ENCODE data around the gene COL4A1. TPM values are rescaled to one million over a fixed set of nuclear protein-coding genes. Genes with fewer than 3 reads are reported as not detected.

COL4A1 gene
- total RNA-seq, 1 experiment from 2014 or later = 0.12 TPM

- BruUV-seq (replicated peaks) = no TSS peak
- Mint-ChIP-seq H3K27ac (ENCODE audit: unreplicated experiment) (no peak overlapping the region), H3K9me3 (ENCODE audit: low read depth, unreplicated experiment) (no peaks in the 10 kb centered on the region), H3K27me3 (ENCODE audit: unreplicated experiment) (no peaks in the 10 kb centered on the region), H3K4me1 (ENCODE audit: low read depth, unreplicated experiment) (no peaks in the 10 kb centered on the region), H3K36me3 (ENCODE audit: insufficient read depth, unreplicated experiment) (no peaks in the 10 kb centered on the region), H3K4me3 (ENCODE audit: low read depth, unreplicated experiment) (no peak overlapping the region)
- no peak for TF ChIP-seq CTCF (IDR thresholded peaks at IDR 0.05; ENCODE audit: unreplicated experiment)
- DNase-seq = no peak
- CTCF ChIA-PET = no interaction called here
- intact Hi-C loops (cut with micrococcal nuclease; ENCODE audit: unreplicated experiment) = no loop called here
Observed at GRCh38 chr13:110213461-110214074, 93.4 kb downstream of the COL4A1 start.

- no TSS peak for BruUV-seq (replicated peaks)
- Mint-ChIP-seq H3K4me1 (ENCODE audit: low read depth, unreplicated experiment) (no peaks in the 10 kb centered on the region), H3K36me3 (ENCODE audit: insufficient read depth, unreplicated experiment) (no peaks in the 10 kb centered on the region), H3K27me3 (ENCODE audit: unreplicated experiment) (no peaks in the 10 kb centered on the region), H3K4me3 (ENCODE audit: low read depth, unreplicated experiment) (no peak overlapping the region), H3K9me3 (ENCODE audit: low read depth, unreplicated experiment) (no peaks in the 10 kb centered on the region), H3K27ac (ENCODE audit: unreplicated experiment) (no peak overlapping the region)
- DNase-seq = no peak
- intact Hi-C loops (cut with micrococcal nuclease; ENCODE audit: unreplicated experiment) = no loop called here
- TF ChIP-seq CTCF (IDR thresholded peaks at IDR 0.05; ENCODE audit: unreplicated experiment) = no peak
- CTCF ChIA-PET = no interaction called here
Observed at GRCh38 chr13:110212529-110212928, 94.4 kb downstream of the COL4A1 start.

- Mint-ChIP-seq H3K36me3 (ENCODE audit: insufficient read depth, unreplicated experiment) (no peaks in the 10 kb centered on the region), H3K4me1 (ENCODE audit: low read depth, unreplicated experiment) (no peaks in the 10 kb centered on the region), H3K27ac (ENCODE audit: unreplicated experiment) (no peak overlapping the region), H3K27me3 (ENCODE audit: unreplicated experiment) (no peaks in the 10 kb centered on the region), H3K4me3 (ENCODE audit: low read depth, unreplicated experiment) (no peak overlapping the region), H3K9me3 (ENCODE audit: low read depth, unreplicated experiment) (no peaks in the 10 kb centered on the region)
- no TSS peak for BruUV-seq (replicated peaks)
- DNase-seq = no peak
- no peak for TF ChIP-seq CTCF (IDR thresholded peaks at IDR 0.05; ENCODE audit: unreplicated experiment)
- CTCF ChIA-PET = no interaction called here
- intact Hi-C loops (cut with micrococcal nuclease; ENCODE audit: unreplicated experiment) = no loop called here
Observed at GRCh38 chr13:110211735-110212134, 95.2 kb downstream of the COL4A1 start.

- intact Hi-C loops (cut with micrococcal nuclease; ENCODE audit: unreplicated experiment) = no loop called here
- TF ChIP-seq CTCF (IDR thresholded peaks at IDR 0.05; ENCODE audit: unreplicated experiment) = no peak
- no peak overlapping the region for H3K27ac Mint-ChIP-seq (ENCODE audit: unreplicated experiment)
Observed at GRCh38 chr13:110211046-110211445, 95.9 kb downstream of the COL4A1 start.

More at GRCh38 chr13:110211046-110211445, 95.9 kb downstream of the COL4A1 start:
- Mint-ChIP-seq H3K4me1 (ENCODE audit: low read depth, unreplicated experiment) (no peaks in the 10 kb centered on the region), H3K27me3 (ENCODE audit: unreplicated experiment) (no peaks in the 10 kb centered on the region), H3K9me3 (ENCODE audit: low read depth, unreplicated experiment) (no peaks in the 10 kb centered on the region), H3K4me3 (ENCODE audit: low read depth, unreplicated experiment) (no peak overlapping the region), H3K36me3 (ENCODE audit: insufficient read depth, unreplicated experiment) (no peaks in the 10 kb centered on the region)
- BruUV-seq (replicated peaks) = no TSS peak
- CTCF ChIA-PET = no interaction called here
- no peak for DNase-seq

Measured in Calu3 (cell line).